Fibroblast of mammary gland (primary cell): ENCODE measurements around the gene DISC1.
"Not testable (repeated sequence)": the region's sequence is repeated elsewhere in the genome, so short reads cannot be mapped to it uniquely, and the experiment has no call there.

ENCODE experiments used
- DNase-seq: peaks from one replicate; pipeline ENCODE4 v3.0.0-alpha.2; 2010; ENCODE audit warnings: low read depth
- H3K4me3 ChIP-seq: 2 replicates; pipeline ENCODE4 v1.5.1; 2011; ENCODE audit warnings: low read depth, mild to moderate bottlenecking, low read length, moderate library complexity; ENCODE audit not compliant: control insufficient read depth
- TF ChIP-seq, protein P1 (sequence below): conservative IDR thresholded peaks from 2 replicates; pipeline ENCODE4 v1.5.1; 2011; ENCODE audit warnings: low read depth, low read length, inconsistent platforms; ENCODE audit not compliant: control insufficient read depth, insufficient read depth

DISC1 gene

DNA sequence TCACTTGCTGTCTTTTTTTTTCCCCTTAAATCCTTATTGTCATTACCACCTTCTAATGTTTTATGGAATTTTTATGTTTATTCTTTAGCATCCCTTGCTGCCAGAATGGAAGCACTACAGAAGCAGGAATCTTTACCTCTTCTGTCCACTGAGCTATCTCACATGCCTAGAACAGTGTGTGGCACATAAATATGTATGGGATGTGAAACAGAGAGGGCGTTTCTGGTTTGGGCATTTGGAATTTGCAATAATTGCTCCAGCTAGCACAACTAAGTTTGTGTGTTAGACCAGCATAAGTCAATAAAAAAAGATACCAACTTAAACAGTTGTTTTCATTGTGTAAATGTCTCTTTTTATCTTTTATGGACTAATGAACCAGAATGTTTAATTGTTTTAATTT, 330.8 kb downstream of the DISC1 start:
- TF ChIP-seq, protein P1, sequence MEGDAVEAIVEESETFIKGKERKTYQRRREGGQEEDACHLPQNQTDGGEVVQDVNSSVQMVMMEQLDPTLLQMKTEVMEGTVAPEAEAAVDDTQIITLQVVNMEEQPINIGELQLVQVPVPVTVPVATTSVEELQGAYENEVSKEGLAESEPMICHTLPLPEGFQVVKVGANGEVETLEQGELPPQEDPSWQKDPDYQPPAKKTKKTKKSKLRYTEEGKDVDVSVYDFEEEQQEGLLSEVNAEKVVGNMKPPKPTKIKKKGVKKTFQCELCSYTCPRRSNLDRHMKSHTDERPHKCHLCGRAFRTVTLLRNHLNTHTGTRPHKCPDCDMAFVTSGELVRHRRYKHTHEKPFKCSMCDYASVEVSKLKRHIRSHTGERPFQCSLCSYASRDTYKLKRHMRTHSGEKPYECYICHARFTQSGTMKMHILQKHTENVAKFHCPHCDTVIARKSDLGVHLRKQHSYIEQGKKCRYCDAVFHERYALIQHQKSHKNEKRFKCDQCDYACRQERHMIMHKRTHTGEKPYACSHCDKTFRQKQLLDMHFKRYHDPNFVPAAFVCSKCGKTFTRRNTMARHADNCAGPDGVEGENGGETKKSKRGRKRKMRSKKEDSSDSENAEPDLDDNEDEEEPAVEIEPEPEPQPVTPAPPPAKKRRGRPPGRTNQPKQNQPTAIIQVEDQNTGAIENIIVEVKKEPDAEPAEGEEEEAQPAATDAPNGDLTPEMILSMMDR: no peak
- H3K4me3 ChIP-seq: no peak overlapping the region
- no peak for DNase-seq

DNA sequence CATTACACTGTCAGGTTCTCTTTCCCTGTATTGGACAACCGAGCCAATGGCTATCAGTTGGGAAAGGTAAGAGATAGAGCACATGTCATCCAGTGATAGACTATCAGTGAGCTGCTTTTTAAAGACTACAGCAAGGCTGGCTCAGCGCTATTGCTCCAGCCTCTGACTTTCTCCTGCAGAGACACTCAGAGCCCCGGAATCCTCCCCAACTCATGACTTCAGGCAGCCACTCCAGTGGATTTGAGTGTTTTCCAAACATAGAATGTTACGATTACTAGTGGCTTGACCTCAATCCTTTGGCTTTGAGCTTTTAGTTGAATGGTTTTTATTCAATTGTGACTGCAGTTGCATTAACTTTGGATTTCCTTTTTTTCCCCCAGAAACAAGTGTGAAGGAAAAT, 331.9 kb downstream of the DISC1 start:
- no peak overlapping the region for H3K4me3 ChIP-seq

DNA sequence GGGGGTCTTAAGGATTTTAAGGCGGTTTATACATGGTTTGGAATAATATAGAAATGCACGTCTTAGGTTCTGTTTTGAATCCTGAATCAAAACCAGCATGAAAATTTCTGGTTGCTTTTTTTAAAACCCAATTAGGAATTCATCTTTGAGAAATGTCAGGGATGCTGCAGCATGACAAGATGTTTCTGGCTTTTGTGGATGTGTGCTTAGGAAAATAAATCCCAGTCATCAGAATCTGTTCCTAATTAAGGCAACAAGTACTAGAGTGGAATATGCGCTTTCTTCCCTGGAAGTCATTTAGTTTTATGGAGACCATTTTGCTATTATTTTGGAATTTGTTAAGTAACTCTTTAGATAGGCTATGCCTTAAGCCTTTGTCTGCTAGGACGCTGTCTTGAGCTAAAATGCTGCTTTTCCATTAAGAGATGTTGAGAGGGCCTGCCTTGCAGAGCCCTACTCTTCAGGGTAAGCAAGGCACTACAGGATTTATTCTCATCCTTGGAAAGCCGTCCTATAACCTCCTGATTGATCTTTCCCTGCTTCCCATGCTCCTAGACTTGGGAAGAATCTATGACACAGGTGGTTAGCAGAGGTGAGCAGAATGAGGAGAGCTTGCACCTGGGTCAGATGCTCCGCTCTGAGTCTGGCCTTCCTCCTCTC, 332.8 kb downstream of the DISC1 start:
- no peak overlapping the region for H3K4me3 ChIP-seq
- TF ChIP-seq, protein P1: no peak
- no peak for DNase-seq

More for the DNA sequence above, 331.9 kb downstream of the DISC1 start:
- DNase-seq: no peak
- TF ChIP-seq, protein P1: no peak

GRCh38 chr1:231961801-231962200, 335.2 kb downstream of the DISC1 start:
- DNase-seq, H3K4me3 ChIP-seq: not testable (repeated sequence)

DNA sequence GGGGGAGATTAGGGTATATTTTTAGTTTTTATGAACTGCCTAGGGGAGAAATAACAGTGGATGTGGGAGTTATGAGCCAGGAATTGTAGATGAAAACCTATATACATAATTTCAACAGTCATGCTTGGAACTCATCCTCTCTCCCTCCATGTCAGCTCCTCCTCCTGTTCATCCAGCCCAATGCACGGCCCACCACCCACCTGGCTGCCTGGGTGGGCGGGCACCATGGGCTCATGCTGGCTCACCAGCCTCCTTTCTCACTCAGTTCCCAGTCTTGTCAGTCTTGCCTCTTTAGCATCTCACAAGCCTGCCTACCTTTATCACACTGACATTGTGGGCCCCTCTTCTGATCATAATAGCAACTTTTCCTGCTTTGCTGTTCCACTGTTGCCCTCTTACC, 336.0 kb downstream of the DISC1 start:
- no peak overlapping the region for H3K4me3 ChIP-seq
- TF ChIP-seq, protein P1: no peak
- DNase-seq: no peak

DNA sequence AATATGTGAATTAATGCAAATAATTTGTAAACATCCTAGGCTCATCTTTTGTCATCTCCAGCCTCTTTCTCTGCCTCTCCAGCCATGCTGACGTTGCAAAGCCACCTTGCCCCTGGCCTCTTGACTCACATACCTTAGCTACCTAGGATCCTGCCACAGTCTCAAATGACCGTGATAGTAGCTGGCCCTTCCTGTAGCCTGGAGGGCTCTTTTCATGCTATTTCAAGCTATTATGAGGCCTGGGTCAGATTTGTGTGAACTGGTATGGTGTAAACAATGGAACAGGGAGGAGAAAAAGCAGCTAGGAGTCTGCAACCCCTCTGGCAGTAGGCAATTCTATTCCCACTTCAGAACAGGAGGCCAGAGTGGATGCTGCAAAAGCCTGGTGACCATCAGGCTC, 337.7 kb downstream of the DISC1 start:
- DNase-seq: no peak
- TF ChIP-seq, protein P1: no peak
- H3K4me3 ChIP-seq: no peak overlapping the region

DNA sequence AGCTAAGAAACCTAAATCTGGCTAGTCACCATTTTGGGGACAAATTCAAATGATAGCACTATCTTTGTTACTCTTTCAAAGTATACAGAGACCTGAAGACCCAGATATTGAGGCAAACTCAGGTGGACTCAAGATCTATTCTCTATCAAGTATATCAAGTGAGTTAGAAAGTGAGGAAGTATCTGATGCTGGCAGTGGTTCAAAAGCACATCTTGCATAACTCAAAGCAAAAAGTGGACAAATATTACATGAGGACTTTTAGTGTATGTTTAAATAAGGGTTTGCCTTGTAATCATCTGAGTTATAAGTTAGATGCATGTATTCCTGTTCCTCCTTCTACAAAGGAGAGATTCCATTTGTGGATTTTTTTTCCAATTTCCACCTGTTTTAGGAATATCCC, 338.4 kb downstream of the DISC1 start:
- no peak for DNase-seq
- H3K4me3 ChIP-seq: no peak overlapping the region
- TF ChIP-seq, protein P1: no peak
